Peyer's patch (tissue), 4 donors: Measurements from ENCODE around the gene EHD2.

Source experiments
- CTCF ChIP-seq, 6 experiments: fragments of 450-650 bp in 4 of 6; fragments of 200-600 bp in 2 of 6; sonication (generic) in 1 of 6; IDR thresholded peaks; one replicate each; pipeline ENCODE4 v1.5.1; 2017 to 2019; ENCODE audit warnings: antibody characterized with exemption in 6 of 6, mild to moderate bottlenecking in 3 of 6, moderate library complexity in 1 of 6
- POLR2A ChIP-seq, 2 donors: fragments of 450-650 bp; IDR thresholded peaks; one replicate each; pipeline ENCODE4 v1.5.1; 2017; ENCODE audit warnings: antibody characterized with exemption in 2 of 2, mild to moderate bottlenecking in 2 of 2, moderate library complexity in 2 of 2

- TF ChIP-seq CTCF (IDR thresholded peaks at IDR 0.05) (no peak), POLR2A (IDR thresholded peaks at IDR 0.05) (no peak)
Observed at GRCh38 chr19:47673426-47673825, 39.8 kb upstream of the EHD2 start.
